Measurements from ENCODE around the gene NR3C1.

DNA sequence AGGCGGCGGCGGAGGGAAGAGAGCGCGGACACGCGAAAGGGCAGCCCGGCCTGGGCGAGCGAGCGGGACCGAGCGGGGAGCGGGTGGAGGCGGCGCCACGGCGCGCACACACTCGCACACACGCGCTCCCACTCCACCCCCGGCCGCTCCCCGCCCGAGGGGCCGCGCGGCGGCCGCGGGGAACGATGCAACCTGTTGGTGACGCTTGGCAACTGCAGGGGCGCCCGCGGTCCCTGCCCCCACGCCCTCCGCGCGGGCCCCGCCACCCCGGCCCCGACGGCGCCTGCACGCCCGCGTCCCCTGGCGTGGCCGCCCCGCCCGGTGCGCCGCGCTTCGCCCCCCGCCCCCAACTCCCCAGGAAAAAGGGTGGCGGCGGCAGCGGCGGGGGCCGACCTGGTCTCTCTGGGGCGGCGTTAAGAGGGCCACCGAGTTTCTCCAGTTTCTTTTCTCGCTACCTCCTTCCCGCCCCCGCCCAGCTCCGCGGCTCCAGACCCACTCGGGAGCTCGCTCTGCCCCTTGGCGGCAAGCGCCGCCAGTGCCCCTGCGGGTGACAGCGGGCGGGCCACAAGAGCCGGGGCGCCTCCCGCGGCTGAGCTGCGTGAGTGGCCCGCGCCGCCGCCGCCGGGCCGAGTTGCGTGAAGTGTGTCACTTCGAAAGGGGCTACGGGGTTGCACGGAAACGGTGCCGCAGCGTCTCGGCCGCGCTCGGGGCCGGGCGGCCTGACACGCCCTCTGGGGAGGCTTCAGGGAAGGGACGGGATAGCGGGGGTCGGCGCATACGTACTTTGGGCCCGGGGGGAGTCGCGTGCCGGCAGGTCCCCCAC, at the start of gene NR3C1:
- TF ChIP-seq EZH2phosphoT487 (IDR thresholded peaks at IDR 0.05) (no peak), EZH2 (IDR thresholded peaks at IDR 0.05) (no peak)
- TF ChIP-seq, protein P1, sequence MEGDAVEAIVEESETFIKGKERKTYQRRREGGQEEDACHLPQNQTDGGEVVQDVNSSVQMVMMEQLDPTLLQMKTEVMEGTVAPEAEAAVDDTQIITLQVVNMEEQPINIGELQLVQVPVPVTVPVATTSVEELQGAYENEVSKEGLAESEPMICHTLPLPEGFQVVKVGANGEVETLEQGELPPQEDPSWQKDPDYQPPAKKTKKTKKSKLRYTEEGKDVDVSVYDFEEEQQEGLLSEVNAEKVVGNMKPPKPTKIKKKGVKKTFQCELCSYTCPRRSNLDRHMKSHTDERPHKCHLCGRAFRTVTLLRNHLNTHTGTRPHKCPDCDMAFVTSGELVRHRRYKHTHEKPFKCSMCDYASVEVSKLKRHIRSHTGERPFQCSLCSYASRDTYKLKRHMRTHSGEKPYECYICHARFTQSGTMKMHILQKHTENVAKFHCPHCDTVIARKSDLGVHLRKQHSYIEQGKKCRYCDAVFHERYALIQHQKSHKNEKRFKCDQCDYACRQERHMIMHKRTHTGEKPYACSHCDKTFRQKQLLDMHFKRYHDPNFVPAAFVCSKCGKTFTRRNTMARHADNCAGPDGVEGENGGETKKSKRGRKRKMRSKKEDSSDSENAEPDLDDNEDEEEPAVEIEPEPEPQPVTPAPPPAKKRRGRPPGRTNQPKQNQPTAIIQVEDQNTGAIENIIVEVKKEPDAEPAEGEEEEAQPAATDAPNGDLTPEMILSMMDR (IDR thresholded peaks at IDR 0.05), result peak; percentile 43

Data from neural progenitor cell (in vitro differentiated cells).